Suprapubic skin (tissue), 4 donors: ENCODE measurements around the gene FBXO7.

Experiments used
- EP300 ChIP-seq: sonication (generic); formaldehyde crosslinking; IDR thresholded peaks from one replicate; pipeline ENCODE4 v1.6.1; 2017; ENCODE audit warnings: antibody characterized with exemption
- POLR2AphosphoS5 ChIP-seq, 3 donors: sonication (generic); formaldehyde crosslinking; IDR thresholded peaks; one replicate each; pipeline ENCODE4 v1.6.1; 2017; ENCODE audit warnings: antibody characterized with exemption in 3 of 3

DNA sequence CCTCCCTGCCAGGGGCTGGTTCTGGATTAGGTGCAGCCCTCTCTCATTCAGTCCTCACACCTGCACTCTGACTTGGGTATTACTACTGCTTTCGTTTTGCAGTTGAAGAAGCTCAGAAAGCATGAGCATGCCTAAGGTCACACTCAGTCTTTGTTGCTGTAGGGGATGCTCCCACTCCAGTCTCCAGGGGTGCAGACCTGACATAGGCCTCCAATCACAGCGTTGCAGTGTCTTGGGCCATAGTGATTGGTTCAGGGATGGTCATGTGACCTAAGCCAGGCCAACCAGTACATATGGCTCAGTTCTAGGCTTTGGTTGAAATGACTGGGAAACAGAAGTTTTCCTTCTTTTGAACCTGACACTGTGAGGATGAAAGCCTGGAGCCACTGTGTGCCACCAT, 61.7 kb downstream of the FBXO7 start:
- TF ChIP-seq POLR2AphosphoS5 (IDR thresholded peaks at IDR 0.05) (no peak), EP300 (no peak)
